Breast epithelium (tissue), 4 donors: ENCODE measurements around the gene COX19. TPM values are rescaled to one million over a fixed set of nuclear protein-coding genes. Genes with fewer than 3 reads are reported as not detected.
A peak's percentile ranks its signal among the peaks of the same experiment; 100 is the strongest.

ENCODE experiments used
- DNase-seq, 2 donors: peaks; one replicate each; pipeline ENCODE4 v3.0.0-alpha.2; 2019; ENCODE audit warnings: low spot score in 2 of 2
- H3K27ac ChIP-seq, 2 donors: fragments of 200-600 bp; sonication (generic) in 1 of 2; one replicate each; pipeline ENCODE4 v1.5.1; 2016 to 2019; ENCODE audit warnings: mild to moderate bottlenecking in 1 of 2
- H3K27me3 ChIP-seq, 2 donors: fragments of 200-600 bp; sonication (generic) in 1 of 2; one replicate each; pipeline versions ENCODE4 v1.5.1 to v1.6.0; 2017 to 2019; ENCODE audit warnings: control low read depth in 1 of 2, mild to moderate bottlenecking in 1 of 2
- H3K36me3 ChIP-seq: fragments of 200-600 bp; one replicate; pipeline ENCODE4 v1.5.1; 2019
- H3K4me1 ChIP-seq, 2 donors: fragments of 200-600 bp; sonication (generic); one replicate each; pipeline ENCODE4 v1.5.1; 2016 to 2019; ENCODE audit warnings: control low read depth in 1 of 2
- H3K4me3 ChIP-seq, 3 donors: fragments of 200-600 bp; sonication (generic); 1 replicate in 2 of 3; 2 replicates in 1 of 3; pipeline ENCODE4 v1.5.1; 2016 to 2019; ENCODE audit warnings: mild to moderate bottlenecking in 3 of 3, moderate library complexity in 2 of 3
- H3K9me3 ChIP-seq, 2 donors: fragments of 200-600 bp; sonication (generic) in 1 of 2; one replicate each; pipeline ENCODE4 v1.5.1; 2016 to 2019; ENCODE audit warnings: control low read depth in 1 of 2
- POLR2A ChIP-seq: fragments of 450-650 bp; IDR thresholded peaks from one replicate; pipeline ENCODE4 v1.6.1; 2016; ENCODE audit warnings: antibody characterized with exemption, mild to moderate bottlenecking, moderate library complexity
- POLR2AphosphoS5 ChIP-seq, 3 donors: sonication (generic); formaldehyde crosslinking; IDR thresholded peaks; one replicate each; pipeline ENCODE4 v1.6.1; 2017; ENCODE audit warnings: antibody characterized with exemption in 3 of 3
- intact Hi-C: fragments of 100-400 bp; cut with DNase I; formaldehyde crosslinking; loops from one replicate; pipeline ENCODE4 v1.15.1; 2023; ENCODE audit warnings: low total_unique reads
- total RNA-seq, 3 donors: library from RNA; depleted of rRNA; stranded (reverse); fragments of >200 nt; gene quantifications; one replicate each; pipeline ENCODE4 v1.1.0, GENCODE V29; 2016
- TF ChIP-seq, protein P1 (sequence below), 3 donors: fragments of 450-650 bp; IDR thresholded peaks; one replicate each; pipeline ENCODE4 v1.5.1; 2016 to 2017; ENCODE audit warnings: antibody characterized with exemption in 3 of 3, mild to moderate bottlenecking in 3 of 3, moderate library complexity in 3 of 3

COX19 gene, protein sequence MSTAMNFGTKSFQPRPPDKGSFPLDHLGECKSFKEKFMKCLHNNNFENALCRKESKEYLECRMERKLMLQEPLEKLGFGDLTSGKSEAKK
- total RNA-seq = 10 to 100 TPM in 1 of 3 donors, 1 to 10 TPM in 2; 8.5 to 17.3 (median 8.8) TPM

DNA sequence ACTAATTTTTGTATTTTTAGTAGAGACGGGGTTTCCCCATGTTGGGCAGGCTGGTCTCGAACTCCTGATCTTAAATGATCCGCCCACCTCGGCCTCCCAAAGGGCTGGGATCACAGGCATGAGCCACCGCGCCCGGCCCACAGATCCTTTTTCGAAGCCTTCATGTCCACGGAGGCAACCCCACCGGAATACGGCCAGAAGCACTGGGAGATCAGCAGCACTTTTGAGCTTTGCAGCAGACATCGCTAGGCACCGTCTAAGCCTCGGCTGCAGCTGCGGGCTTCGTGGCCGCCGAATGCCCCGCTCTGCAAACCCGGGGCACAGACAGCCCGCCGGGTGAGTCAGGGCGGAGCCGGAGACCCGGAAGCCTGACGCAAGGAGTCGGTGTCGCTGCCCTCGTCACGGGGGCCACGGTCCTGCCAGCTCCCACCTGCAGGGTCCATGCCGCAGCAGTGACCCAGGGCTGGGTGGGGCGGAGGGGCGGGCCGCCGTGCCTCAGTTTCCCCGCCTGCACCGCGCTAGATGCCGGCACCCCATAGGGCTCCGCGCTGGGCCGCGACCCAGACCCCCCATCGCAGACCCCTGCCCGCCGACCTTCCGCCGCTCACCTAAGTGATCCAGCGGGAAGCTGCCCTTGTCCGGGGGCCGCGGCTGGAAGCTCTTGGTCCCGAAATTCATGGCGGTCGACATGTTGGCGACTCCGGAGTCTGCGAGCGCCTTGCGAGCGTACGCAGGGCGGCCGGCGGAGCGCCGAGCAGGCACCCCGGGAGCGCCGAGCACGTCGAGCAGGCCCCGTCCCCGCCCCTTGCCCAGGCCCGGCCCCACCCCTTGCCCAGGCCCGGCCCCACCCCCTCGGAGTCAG, at the start of gene COX19:
Gene COX19 (minus strand): TSS at position 730 of the 862 bp plus-strand sequence. CDS start 40 bp downstream, at position 690.
- H3K27ac ChIP-seq = peak within 1 kb of the TSS; percentile 94 to 97
- H3K27me3 ChIP-seq = no peaks in the 10 kb centered on the region
- intact Hi-C loops = loop anchor here (5.0 kb wide), 1 partner anchor 1737 kb away; no protein-coding TSS in a partner anchor
- peaks cover 0 to 10% of the 10 kb centered on the region in 2 donors for H3K4me1 ChIP-seq
- H3K36me3 ChIP-seq = no peaks in the 10 kb centered on the region
- peak; percentile 74 to 87 for DNase-seq
- H3K4me3 ChIP-seq = peak within 1 kb of the TSS; percentile 69 to 88 (median 81)
- H3K9me3 ChIP-seq = no peaks in the 10 kb centered on the region
- TF ChIP-seq POLR2A = peak; percentile 55
- TF ChIP-seq POLR2AphosphoS5 (IDR thresholded peaks at IDR 0.05) = peak; percentile 75 to 88 (median 83)
- TF ChIP-seq, protein P1, sequence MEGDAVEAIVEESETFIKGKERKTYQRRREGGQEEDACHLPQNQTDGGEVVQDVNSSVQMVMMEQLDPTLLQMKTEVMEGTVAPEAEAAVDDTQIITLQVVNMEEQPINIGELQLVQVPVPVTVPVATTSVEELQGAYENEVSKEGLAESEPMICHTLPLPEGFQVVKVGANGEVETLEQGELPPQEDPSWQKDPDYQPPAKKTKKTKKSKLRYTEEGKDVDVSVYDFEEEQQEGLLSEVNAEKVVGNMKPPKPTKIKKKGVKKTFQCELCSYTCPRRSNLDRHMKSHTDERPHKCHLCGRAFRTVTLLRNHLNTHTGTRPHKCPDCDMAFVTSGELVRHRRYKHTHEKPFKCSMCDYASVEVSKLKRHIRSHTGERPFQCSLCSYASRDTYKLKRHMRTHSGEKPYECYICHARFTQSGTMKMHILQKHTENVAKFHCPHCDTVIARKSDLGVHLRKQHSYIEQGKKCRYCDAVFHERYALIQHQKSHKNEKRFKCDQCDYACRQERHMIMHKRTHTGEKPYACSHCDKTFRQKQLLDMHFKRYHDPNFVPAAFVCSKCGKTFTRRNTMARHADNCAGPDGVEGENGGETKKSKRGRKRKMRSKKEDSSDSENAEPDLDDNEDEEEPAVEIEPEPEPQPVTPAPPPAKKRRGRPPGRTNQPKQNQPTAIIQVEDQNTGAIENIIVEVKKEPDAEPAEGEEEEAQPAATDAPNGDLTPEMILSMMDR (IDR thresholded peaks at IDR 0.05) = no peak

DNA sequence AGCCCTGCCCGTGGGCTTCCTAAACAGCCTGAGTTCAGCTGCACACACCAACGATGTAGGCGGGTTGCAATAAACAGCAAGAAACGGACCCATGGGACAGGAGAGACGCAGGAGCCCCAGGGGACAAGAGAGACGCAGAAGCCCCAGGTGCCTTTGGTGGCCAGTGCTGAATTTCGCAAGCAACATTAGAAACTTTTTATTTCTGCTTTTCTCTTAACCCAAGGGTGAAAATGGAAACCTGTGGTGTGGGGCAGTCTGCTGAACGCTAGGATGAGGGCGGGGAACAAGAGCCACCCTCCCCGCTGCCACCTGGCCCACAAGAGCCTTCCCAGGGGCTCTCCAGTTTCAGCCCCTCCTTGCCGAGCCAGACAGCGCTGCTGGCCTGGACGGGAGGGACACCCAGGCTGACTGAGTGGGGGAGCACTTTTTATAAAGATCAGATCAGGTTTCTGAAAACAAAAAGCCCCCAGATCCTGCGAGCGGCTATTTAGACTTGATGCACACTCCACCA, 49.0 kb upstream of the COX19 start:
- Histone ChIP-seq H3K27me3 (no peaks in the 10 kb centered on the region), H3K4me1 (peaks cover 0 to 6% of the 10 kb centered on the region in 2 donors), H3K27ac (no peak overlapping the region), H3K36me3 (no peaks in the 10 kb centered on the region), H3K9me3 (no peaks in the 10 kb centered on the region), H3K4me3 (no peak overlapping the region)
- intact Hi-C loops = no loop called here
- TF ChIP-seq POLR2AphosphoS5 (IDR thresholded peaks at IDR 0.05) (no peak), POLR2A (no peak)
- TF ChIP-seq, protein P1 (IDR thresholded peaks at IDR 0.05) = no peak
- no peak for DNase-seq

DNA sequence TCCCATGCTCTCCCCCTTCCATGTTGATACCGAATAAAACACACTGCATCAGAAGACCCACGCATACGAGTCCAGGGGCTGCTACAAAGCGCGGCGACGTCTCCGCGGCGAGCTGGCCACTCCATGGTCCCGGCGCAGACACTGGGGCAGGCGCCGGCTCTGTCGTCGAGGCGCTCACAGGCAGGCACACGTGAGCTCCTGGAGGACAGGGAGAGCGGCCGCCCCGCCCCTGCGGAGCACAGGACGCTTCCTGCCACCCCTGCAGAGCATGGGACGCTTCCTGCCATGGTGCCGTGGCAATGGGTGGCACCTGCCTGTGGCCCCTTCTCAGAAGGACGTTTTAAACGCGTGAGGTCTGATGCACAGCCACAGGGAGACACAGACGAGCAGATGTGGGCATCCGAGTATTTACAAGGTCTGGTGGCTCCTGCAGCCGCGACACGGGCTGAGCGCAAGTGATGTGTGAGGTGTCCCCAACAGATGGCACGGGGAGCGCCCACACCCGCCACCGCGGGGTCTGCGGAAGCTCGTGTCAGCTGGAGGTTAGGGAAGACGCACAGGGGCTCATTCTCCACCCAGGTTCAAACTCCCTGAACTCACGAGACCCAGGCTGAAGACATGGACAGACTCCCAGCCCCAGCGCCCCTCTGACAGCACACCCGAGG, 47.6 kb upstream of the COX19 start:
- no peaks in the 10 kb centered on the region for H3K4me1 ChIP-seq

DNA sequence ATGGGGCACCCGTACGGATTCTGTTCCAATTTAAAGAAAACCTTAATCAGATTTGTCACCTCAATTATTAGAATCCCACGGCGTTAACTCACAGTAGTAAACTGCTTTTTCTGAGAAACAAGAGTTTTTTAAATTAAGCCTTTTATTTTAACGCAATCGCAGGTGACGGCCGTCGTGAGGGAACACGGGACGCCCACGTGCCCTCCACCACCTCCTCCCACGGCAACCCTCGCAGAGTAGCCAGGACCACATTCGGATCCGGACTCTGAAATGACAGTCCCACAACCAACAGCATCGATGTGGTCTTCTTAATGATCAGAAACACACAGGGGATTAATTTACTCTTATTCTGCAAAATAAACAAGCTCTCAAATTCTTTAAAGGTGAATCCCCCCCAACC, 47.0 kb upstream of the COX19 start:
- Histone ChIP-seq H3K4me3 (no peak overlapping the region), H3K4me1 (no peaks in the 10 kb centered on the region), H3K36me3 (no peaks in the 10 kb centered on the region), H3K9me3 (no peaks in the 10 kb centered on the region), H3K27me3 (no peaks in the 10 kb centered on the region), H3K27ac (no peak overlapping the region)
- no peak for DNase-seq
- intact Hi-C loops = no loop called here
- TF ChIP-seq, protein P1 (IDR thresholded peaks at IDR 0.05) = no peak
- no peak for TF ChIP-seq POLR2A
- TF ChIP-seq POLR2AphosphoS5 (IDR thresholded peaks at IDR 0.05) = no peak

More for the DNA sequence above, 47.6 kb upstream of the COX19 start:
- TF ChIP-seq, protein P1 (IDR thresholded peaks at IDR 0.05) = no peak
- TF ChIP-seq POLR2A (no peak), POLR2AphosphoS5 (IDR thresholded peaks at IDR 0.05) (no peak)
- intact Hi-C loops = no loop called here
- H3K9me3 ChIP-seq = no peaks in the 10 kb centered on the region
- no peak overlapping the region for H3K27ac ChIP-seq
- no peaks in the 10 kb centered on the region for H3K36me3 ChIP-seq
- no peak overlapping the region for H3K4me3 ChIP-seq
- H3K27me3 ChIP-seq = no peaks in the 10 kb centered on the region
- DNase-seq = no peak
